Head of caudate nucleus (tissue), 42 donors: ENCODE results near the gene DERL2.

Source experiments
- DNase-seq, 42 donors: peaks; one replicate each; pipeline versions ENCODE4 v3.0.0 to v3.0.0-alpha.2; 2020 to 2021; ENCODE audit warnings: mixed read lengths in 7 of 42
- intact Hi-C: fragments of 100-400 bp; cut with DNase I; formaldehyde crosslinking; loops from one replicate; pipeline ENCODE4 v1.15.0; 2022

The DERL2 gene

DNA sequence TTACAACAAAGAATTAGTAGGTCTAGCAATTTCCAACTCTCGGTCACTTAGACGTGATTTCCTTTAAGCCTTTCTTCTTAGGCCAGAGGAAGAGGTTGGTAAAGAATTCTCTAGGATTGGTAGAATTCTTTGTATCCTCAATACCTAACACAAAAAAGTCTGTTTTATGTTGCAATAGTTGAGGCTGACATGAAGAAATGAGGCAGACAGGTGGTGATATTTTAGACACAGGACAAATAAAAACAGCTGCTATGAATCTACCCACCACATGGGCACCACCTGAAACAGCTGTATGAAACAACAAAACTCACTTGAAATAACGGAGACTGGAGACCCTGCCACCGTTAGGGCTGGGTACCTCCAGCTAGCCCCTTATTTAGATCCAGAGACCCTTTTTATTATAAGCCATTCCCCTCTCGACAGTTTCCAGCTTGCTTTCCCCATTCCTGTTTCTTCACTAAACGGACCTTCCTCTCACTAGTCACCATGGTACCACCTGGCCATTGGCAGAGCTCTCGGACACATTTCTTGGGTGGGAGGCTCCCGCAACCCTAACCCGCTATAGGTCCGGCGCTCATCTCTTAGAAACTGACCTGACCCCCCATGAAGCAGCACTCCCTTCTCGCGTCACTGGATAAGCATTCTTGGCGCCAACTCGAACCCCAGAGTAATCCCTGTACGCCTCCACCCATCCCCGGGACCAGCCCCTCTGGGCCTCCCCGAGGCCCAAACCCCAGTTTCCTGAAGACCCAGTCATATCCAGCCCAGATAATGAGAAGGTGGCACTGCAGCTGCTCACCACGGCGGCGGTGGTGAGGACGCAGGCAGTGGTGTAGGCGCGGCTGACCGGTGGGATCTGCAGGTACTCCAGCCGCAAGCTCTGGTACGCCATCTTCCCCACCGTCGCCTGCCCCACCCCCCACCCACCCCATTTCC, at the start of gene DERL2:
DERL2 (minus strand) TSS at position 909 of the 936 bp plus-strand sequence; CDS start at position 892, 17 bp downstream.
- DNase-seq: peak in 2 of 42 donors; percentile 17 to 47
- intact Hi-C loops: loop anchor here (2.0 kb wide), 1 partner anchor 17 kb away; the partner anchor contains the start of gene DHX33

DNA sequence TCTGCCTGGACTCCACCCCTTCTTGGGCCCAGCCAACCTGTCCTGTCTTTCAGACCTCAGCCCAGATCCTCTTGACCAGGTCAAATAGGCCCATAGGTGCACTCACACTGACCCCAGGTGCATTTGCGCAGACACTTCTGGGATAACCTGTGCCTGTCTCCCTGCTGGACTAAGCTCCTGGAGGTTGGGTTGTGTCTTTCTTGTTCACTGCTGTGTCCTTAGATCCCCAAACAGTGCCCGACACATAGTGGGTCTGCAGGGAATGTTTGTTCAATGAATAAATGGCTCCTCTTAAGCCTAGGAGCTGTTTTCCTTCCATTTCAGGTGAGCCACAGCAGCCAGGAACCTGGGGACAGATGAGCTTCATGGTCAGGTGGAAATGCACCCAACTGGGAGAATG, 49.5 kb upstream of the DERL2 start:
- intact Hi-C loops: no loop called here
- DNase-seq: no peak

DNA sequence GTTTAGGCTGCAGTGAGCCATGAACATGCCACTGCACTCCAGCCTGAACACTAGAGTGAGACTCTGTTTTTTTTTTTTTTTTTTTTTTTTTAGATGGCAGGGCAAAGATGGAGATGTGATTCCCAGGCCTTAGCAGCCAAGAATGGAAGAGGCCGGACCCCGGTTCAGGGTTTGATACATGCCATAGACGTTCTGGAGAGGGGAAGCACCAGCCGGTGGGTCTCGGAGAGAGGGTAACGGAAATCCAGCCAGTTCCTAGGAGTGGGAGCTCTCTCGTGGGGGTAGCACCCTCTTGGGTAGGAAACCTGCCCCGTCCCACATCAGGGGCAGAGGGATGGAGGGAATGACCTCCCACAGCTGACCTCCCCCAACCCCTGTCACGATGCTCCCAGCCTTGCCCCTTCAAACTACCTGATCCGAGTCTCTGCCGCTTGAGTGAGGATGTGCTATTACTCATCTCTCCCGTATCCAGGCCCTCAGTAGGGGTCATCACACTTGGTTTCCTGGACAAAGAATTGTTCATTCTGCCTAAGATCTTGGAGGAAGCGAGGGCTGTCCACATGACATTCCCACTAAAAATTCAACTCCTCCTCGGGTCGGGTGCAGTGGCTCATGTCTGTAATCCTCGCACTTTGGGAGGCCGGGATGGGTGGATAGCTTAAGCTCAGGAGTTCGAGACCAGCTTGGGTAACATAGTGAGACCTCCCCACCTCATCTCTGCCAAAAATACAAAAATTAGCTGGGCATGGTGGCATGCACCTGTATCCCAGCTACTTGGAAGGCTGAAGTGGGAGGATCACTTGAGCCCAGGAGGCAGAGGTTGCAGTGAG, 47.7 kb upstream of the DERL2 start:
- intact Hi-C loops: no loop called here
- DNase-seq: no peak

DNA sequence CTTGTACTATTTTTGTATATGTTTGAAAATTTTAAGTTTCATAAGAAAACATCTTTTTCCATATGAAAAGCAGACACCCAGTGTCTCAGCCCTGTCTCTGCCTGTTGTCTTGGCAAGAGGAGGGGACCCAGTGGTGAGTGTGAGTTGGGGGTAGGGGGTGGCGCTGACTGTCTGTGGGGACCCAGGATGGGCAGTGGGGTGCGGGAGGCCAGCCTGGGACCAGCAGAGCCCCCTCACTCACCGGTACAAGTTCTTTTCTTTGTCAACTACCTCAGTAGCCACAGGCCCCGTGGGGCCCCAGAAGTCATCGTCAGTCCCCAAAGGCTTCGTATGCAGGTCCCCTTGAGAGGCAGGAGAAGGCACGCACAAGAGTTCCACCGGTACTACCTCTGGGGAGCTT, 46.6 kb upstream of the DERL2 start:
- no peak for DNase-seq
- intact Hi-C loops: no loop called here

DNA sequence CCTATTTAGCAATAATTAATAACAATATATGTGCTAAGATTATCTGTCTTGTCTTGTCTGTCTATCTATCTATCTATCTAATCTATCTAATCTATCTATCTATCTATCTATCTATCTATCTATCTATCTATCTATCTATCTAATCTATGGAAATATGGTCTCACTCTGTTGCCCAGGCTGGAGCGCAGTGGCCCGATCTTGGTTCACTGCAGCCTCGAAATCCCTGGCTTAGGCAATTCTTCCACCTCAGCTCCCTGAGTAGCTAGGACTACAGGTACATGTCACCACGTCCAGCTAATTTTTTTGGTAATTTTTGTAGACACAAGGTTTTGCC, 45.1 kb upstream of the DERL2 start:
- intact Hi-C loops: no loop called here
- DNase-seq: no peak

DNA sequence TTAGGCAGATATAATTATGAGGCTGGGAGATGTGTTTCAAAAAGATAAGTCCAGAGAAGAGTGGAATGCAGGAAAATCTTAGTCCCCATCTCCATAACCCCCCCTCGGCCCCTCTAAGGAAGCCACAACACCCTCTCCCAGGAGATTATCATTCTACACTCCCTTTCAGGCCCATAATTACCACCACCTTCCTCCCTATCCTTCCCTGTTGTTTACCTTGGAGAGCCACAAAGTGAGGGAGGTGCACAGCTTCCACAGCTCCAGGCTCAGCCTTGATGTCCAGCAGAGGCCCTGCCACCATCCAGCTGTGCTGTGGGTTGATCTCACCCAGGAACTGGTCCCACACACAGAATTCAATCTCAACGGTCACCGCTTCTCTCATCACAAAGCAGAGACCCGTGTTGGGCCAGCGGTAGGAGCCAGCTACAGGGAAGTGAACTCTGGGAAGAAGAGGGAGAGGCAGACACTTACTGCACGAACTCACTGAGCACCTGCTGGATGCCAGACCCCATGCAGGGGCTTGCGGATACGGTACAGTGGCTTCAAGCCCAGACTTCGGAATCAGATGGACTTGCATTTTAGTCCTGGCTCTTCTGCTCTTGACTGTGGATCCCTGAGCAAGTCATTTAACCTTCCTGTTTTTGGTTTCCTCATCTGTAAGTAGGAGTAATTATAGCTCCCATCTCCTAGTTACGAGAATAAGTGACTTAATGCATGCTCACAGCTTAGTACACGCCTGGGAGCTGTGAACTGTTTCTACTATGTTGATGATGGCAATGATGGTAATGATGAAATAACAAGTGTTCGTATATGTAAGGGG, 44.5 kb upstream of the DERL2 start:
- intact Hi-C loops: no loop called here
- DNase-seq: no peak

DNA sequence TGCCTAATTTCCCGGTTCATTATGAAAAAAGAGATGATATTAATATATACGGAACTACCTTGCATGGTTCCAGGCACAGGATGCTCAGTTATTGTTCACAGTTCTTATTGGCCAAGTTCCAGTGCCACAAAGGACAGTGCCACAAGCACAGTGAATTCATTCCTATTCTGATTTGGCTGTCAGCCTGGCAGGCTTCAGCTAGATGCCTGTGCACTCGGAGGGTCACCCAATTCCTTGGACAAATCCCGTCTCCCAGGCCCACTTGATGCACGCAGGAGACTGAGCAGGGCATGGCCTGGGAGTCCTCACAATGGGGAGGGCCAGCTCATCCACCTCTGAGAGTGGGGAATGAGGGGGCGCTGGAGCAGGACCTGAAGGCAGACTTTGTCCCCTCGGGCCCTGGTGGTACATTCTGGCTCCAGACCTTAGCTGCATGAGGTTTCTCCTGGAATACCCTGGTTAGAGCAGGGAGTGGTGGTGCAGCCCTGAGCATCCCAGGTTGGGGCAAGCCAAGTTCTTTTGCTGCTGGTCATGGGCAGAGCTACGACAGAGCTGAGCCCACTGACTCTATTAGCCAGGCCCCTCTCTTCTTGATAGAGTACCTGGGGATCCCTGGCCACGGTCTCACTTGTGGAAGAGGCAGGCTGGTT, 41.7 kb upstream of the DERL2 start:
- DNase-seq: no peak
- intact Hi-C loops: no loop called here

DNA sequence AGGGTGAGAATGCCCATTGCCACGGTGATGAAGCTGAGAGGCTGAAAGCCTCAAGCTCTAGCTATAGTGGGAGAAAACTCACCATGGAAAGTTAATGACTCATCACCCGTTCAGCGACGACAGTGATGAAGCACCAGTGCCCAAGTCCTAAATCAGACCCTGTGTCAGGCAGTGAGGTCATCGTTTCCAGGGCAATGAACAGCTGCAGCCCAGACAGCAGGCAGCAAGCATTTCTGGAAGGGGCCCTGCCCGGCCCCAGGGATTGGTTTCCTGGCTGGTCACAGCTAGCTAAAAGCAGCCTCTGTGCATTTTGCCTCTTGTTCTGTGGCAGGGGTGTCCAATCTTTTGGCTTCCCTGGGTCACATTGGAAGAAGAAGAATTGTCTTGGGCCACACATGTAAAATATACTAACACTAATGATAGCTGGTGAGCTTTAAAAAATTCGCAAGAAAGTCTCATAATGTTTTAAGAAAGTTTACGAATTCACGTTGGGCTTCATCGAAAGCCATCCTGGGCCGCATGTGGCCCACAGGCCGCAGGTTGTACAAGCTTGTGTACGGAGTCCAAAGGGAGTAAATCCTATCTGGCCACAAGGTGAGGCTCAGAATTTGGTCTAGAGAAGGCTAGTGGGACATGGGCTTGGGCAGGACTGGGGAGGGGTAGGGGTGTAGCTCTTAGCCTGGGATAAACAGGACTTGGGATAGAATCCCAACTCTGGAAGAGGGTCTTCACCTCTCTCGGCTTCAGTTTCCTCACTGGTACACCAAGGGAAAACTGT, 41.0 kb upstream of the DERL2 start:
- DNase-seq: peak; percentile 29 to 94 (median 76)
- intact Hi-C loops: no loop called here

DNA sequence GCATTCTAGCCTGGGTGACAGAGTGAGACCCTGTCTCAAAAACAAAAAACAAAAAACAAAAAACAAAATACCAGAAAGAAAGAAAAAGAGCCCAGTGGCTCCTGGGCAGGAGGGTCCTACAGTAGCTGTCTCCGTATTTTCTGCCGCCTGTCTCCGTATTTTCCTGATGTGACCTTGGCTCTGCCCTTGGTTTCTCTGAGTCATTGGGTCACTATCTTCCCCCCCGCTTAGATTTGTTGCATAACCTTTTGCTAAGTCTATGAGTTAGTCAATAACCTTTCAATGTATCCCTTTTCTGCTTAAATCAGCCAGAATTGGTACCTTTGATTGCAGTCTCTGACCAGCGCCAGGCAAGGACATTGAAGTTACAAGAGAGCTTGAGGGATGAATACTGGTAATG, 37.3 kb upstream of the DERL2 start:
- DNase-seq: no peak
- intact Hi-C loops: no loop called here

DNA sequence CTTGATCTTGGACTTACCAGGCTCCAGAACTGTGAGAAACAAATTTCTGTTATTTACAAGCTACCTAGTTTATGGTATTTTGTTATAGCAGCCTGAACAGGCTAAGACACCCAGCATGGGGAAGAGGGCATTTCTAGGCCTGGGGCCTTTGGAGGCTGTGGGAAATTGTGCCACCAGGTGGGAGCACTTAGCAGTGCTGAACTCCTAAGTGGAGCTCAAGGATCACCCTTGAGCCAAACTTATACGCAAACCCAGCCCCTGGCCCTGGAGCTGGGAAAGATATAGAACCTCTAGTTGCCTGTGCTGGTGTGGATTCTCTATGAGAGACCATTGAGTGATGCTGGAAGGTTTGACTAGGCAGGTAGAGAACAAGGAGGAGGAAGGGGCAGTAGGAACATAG, 36.5 kb upstream of the DERL2 start:
- DNase-seq: no peak
- intact Hi-C loops: no loop called here

DNA sequence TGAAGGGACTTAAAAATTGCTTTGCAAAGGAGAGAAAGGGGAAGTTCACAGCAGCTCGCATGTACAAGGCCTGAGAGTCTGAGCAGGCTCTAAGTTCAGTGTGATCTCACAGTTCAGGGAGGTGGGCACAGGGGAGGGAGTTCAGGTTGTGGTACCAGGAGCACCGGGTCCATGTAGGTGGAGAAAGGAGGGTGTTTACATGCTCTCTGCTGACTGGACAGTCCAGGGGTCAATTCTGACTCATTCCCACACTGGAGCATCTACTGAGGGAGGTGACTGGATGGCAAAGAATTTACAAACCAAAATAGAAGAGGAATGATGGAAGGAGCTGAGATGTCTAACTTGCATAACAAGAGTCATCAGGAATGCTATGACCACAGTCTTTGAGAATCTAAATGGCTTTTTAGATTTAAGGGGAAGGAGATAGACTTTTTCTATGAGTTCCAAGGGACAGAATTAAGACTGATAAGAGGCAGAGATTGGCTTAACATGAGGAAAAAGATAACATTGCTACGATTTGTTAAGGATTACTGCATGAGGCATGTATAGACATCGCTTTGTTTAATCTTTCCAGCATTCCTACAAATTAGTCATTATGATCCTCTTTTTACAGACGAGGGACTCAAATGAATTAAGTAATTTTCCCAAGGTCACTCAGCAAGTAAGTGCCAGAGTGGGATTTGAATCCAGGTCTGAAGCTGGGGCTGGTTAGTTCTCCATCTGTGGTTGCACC, 30.2 kb upstream of the DERL2 start:
- no peak for DNase-seq
- intact Hi-C loops: no loop called here

DNA sequence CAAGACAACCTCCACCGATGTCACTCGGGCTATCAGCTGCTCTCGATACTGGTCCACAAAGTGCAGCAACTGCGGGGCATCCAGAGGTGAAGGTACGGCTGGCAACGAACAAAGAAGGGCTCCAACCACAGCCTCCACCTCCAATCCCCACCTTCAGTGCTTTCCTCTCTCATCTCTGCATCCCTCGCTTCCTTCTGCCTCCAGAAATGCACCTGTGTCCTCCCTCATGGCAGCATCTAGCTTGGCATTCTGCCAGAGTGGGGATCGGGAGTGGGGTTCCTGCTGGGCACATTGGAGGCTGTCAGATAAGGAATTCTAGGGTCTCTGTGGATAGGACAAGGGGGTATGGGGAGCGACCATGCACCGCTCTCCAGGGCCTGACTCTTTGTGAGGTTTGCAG, 29.0 kb upstream of the DERL2 start:
- intact Hi-C loops: no loop called here
- peak in 2 of 42 donors; percentile 15 to 18 for DNase-seq

DNA sequence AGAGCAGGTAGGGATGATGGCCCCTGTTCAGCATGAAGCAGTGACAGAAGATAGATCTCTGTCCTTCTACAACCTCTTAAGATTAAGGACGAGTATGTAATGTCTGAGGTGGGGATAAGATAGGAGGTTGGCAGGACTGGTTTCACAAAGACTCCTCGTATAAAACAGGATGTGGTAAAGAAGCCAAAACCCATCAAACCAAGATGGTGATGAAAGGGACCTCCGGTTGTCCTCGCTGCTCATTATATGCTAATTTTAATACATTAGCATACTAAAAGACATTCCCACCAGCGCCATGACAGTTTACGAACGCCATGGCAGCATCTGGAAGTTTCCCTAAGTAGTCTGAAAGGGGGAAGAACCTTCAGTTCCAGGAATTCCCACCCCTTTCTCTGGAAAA, 27.6 kb upstream of the DERL2 start:
- DNase-seq: no peak
- intact Hi-C loops: no loop called here

DNA sequence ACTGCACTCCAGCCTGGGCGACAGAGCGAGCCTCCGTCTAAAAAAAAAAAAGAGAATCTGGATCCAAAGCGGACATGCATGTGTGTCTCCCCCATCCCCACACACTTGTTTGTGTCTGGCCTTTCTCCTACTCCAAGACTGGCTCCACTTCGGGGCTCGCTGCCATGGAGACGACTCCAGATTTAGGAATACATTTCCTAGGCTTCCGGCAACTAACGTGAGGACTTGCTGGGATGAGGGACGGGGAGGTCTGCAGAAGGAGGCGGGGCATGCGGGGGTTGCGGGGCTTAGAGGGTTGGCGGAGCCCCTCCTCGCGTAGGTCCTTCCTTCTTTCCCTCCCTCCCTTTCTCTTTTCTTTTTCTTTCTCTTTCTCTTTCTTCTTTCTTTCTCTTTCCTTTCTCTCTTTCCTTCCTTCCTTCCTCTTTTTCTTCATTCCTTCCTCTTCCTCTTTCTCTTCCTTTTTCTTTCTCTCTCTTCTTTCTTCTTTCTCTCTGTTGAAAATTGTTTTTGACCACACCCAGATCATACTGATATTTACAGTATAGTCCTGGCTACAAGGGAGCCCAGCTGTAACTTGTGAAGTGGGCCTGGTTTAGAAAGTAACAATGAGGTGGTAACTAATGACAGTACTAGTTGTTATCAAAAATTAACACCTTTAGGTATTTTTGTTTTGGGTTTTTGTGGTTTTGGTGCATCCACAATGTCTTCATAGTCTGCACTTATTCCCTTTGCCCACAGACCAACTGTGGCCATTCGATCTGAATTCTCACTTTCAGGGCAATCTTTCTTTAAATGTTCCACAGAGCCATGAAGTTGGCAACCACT, 25.6 kb upstream of the DERL2 start:
- intact Hi-C loops: no loop called here
- DNase-seq: peak in 1 of 42 donors; percentile 27

DNA sequence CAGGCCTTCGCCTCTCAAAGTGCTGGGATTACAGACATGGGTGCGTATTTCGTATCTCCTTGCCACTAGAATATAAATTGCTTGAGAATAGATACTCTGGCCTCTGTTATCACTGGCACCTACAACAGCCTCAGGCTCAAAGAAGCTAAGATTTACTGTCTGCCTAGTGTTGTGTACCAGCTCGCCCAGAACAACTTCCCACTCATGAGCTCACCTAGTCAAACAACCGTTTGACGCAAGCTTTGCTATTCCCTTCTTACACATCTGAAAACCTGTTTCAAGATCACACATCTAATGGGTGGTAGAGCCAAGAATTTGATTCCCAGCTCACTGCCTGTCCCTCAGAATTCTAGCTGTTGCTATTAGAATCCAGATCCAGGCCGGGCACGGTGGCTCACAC, 24.8 kb upstream of the DERL2 start:
- no peak for DNase-seq
- intact Hi-C loops: no loop called here

DNA sequence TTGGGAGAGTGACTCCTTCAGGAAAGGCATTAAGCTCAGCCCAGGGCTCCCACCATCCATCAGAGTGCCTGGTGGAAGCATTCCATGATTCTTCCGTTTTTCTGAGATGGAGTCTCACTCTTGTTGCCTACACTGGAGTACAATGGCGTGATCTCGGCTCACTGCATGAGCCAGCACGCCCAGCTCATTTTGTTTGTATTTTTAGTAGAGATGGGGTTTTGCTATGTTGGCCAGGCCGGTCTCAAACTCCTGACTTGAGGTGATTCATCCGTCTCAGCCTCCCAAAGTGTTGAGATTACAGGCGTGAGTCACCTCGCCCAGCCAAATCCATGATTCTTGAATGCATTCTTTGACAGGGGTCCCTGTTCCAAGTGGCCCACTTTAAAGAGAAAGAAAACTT, 23.5 kb upstream of the DERL2 start:
- no peak for DNase-seq
- intact Hi-C loops: no loop called here

DNA sequence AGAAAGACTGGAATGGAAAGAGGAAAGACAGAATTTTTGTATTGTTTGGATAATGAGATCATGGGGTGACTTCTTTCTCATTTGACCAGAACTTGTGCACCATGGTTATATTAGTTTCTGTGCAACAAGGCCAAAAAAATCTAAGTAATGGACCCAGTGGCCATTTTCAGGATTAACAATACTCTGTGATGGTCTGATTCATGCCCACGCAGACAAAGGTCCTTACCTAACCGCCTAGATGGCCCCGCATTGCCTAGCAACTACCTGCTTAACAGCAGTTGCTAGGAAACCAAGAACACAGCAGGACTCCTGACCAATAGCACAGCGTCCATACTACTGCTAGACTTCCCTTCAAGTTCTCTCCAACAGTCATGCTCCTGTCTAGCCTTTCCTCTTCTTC, 22.8 kb upstream of the DERL2 start:
- DNase-seq: no peak
- intact Hi-C loops: no loop called here
